DND-41 (cell line): ENCODE results near the gene BLID.

ENCODE experiments used
- CTCF ChIP-seq: IDR thresholded peaks from 2 replicates; pipeline ENCODE4 v1.5.1; 2012; ENCODE audit warnings: borderline replicate concordance, low read length, moderate library complexity, mild to moderate bottlenecking; ENCODE audit not compliant: poor library complexity, severe bottlenecking; ENCODE audit errors: extremely low read depth
- EZH2 ChIP-seq: IDR thresholded peaks from 3 replicates; pipeline ENCODE4 v1.6.1; 2012; ENCODE audit warnings: borderline replicate concordance, low read depth, mild to moderate bottlenecking, moderate library complexity, low read length, inconsistent platforms; ENCODE audit not compliant: severe bottlenecking

- TF ChIP-seq CTCF, result no peak
- no peak for TF ChIP-seq EZH2
These were observed 37.7 kb upstream of the BLID start for GRCh38 chr11:122153746-122154145.
